Measurements from ENCODE around the gene MYO3B. TPM values are rescaled to one million over a fixed set of nuclear protein-coding genes. Genes with fewer than 3 reads are reported as not detected.
A peak's percentile ranks its signal among the peaks of the same experiment; 100 is the strongest.

MYO3B gene
- total RNA-seq, 1 donor from 2014 or later: not detected

- Mint-ChIP-seq H3K36me3 (ENCODE audit: low read depth) (no peaks in the 10 kb centered on the region), H3K9me3 (ENCODE audit: low read depth) (no peaks in the 10 kb centered on the region), H3K4me1 (ENCODE audit: low read depth) (peaks cover 4% of the 10 kb centered on the region), H3K27ac (ENCODE audit: unreplicated experiment) (no peak overlapping the region), H3K4me3 (ENCODE audit: unreplicated experiment) (no peak overlapping the region), H3K27me3 (ENCODE audit: low read depth) (peaks cover 50% of the 10 kb centered on the region)
- no peak for DNase-seq (ENCODE audit: low spot score)
- TF ChIP-seq, protein P1, sequence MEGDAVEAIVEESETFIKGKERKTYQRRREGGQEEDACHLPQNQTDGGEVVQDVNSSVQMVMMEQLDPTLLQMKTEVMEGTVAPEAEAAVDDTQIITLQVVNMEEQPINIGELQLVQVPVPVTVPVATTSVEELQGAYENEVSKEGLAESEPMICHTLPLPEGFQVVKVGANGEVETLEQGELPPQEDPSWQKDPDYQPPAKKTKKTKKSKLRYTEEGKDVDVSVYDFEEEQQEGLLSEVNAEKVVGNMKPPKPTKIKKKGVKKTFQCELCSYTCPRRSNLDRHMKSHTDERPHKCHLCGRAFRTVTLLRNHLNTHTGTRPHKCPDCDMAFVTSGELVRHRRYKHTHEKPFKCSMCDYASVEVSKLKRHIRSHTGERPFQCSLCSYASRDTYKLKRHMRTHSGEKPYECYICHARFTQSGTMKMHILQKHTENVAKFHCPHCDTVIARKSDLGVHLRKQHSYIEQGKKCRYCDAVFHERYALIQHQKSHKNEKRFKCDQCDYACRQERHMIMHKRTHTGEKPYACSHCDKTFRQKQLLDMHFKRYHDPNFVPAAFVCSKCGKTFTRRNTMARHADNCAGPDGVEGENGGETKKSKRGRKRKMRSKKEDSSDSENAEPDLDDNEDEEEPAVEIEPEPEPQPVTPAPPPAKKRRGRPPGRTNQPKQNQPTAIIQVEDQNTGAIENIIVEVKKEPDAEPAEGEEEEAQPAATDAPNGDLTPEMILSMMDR (IDR thresholded peaks at IDR 0.05): no peak
These were observed 187.1 kb downstream of the MYO3B start for GRCh38 chr2:170365003-170365402.

DNA sequence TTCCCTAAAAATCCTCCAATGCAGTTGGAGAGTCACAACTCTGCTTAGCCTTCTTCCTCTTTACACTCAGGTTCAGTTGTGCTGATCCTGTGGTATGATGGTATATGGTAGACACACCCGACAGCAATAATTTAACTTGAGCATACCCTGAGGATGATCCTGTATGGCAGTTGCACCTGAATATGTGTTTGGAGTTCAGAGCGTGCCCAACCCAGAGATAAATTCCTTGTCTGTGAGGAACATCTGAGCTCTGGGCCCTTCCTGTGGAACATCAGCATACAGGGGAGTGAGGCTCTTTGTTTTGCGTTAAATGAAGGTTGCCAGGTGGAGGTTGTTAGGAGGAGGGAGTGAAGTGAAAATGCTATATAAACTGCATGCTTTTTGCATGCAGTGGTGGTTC is 187.7 kb downstream of the MYO3B start:
- TF ChIP-seq, protein P1 (IDR thresholded peaks at IDR 0.05): no peak

GRCh38 chr2:170368370-170368769 is 190.4 kb downstream of the MYO3B start:
- H3K4me3 Mint-ChIP-seq (ENCODE audit: unreplicated experiment): no peak overlapping the region
- H3K4me1 Mint-ChIP-seq (ENCODE audit: low read depth): no peaks in the 10 kb centered on the region
- no peak overlapping the region for H3K27ac Mint-ChIP-seq (ENCODE audit: unreplicated experiment)
- TF ChIP-seq, protein P1 (IDR thresholded peaks at IDR 0.05): no peak
- no peak for DNase-seq (ENCODE audit: low spot score)
- no peaks in the 10 kb centered on the region for H3K36me3 Mint-ChIP-seq (ENCODE audit: low read depth)
- peaks cover 65% of the 10 kb centered on the region for H3K27me3 Mint-ChIP-seq (ENCODE audit: low read depth)
- no peaks in the 10 kb centered on the region for H3K9me3 Mint-ChIP-seq (ENCODE audit: low read depth)

More for the DNA sequence above, 187.7 kb downstream of the MYO3B start:
- H3K9me3 Mint-ChIP-seq (ENCODE audit: low read depth): no peaks in the 10 kb centered on the region
- no peak overlapping the region for H3K4me3 Mint-ChIP-seq (ENCODE audit: unreplicated experiment)
- DNase-seq (ENCODE audit: low spot score): no peak
- H3K27me3 Mint-ChIP-seq (ENCODE audit: low read depth): peaks cover 52% of the 10 kb centered on the region
- no peak overlapping the region for H3K27ac Mint-ChIP-seq (ENCODE audit: unreplicated experiment)
- peaks cover 4% of the 10 kb centered on the region for H3K4me1 Mint-ChIP-seq (ENCODE audit: low read depth)
- H3K36me3 Mint-ChIP-seq (ENCODE audit: low read depth): no peaks in the 10 kb centered on the region

- Mint-ChIP-seq H3K36me3 (ENCODE audit: low read depth) (no peaks in the 10 kb centered on the region), H3K4me3 (ENCODE audit: unreplicated experiment) (no peak overlapping the region), H3K27ac (ENCODE audit: unreplicated experiment) (no peak overlapping the region), H3K27me3 (ENCODE audit: low read depth) (peaks cover 73% of the 10 kb centered on the region), H3K9me3 (ENCODE audit: low read depth) (no peaks in the 10 kb centered on the region), H3K4me1 (ENCODE audit: low read depth) (no peaks in the 10 kb centered on the region)
- DNase-seq (ENCODE audit: low spot score): no peak
- TF ChIP-seq, protein P1 (IDR thresholded peaks at IDR 0.05): no peak
These were observed 191.3 kb downstream of the MYO3B start for GRCh38 chr2:170369228-170369627.

GRCh38 chr2:170369894-170370293 is 191.9 kb downstream of the MYO3B start:
- Mint-ChIP-seq H3K9me3 (ENCODE audit: low read depth) (no peaks in the 10 kb centered on the region), H3K27ac (ENCODE audit: unreplicated experiment) (no peak overlapping the region), H3K27me3 (ENCODE audit: low read depth) (peaks cover 72% of the 10 kb centered on the region), H3K4me1 (ENCODE audit: low read depth) (no peaks in the 10 kb centered on the region), H3K36me3 (ENCODE audit: low read depth) (no peaks in the 10 kb centered on the region), H3K4me3 (ENCODE audit: unreplicated experiment) (no peak overlapping the region)
- TF ChIP-seq, protein P1 (IDR thresholded peaks at IDR 0.05): peak; percentile 83
- no peak for DNase-seq (ENCODE audit: low spot score)

Data from chondrocyte (in vitro differentiated cells).